MM.1S (cell line): ENCODE measurements around the gene ETV7.

Source experiments
- EZH2 ChIP-seq: fragments of 300-600 bp; sonication (generic); optimal IDR thresholded peaks from 2 replicates; pipeline ENCODE3; 2017; ENCODE audit warnings: low read depth, mild to moderate bottlenecking, antibody characterized with exemption, low read length, mixed read lengths
- EZH2phosphoT487 ChIP-seq: fragments of 300-600 bp; sonication (generic); IDR thresholded peaks from 2 replicates; pipeline ENCODE4 v1.6.1; 2018; ENCODE audit warnings: antibody characterized with exemption, low read length
- TF ChIP-seq, protein P1 (sequence below): fragments of 300-600 bp; sonication (generic); IDR thresholded peaks from 2 replicates; pipeline ENCODE4 v1.5.1; 2016; ENCODE audit warnings: antibody characterized with exemption, low read length, mixed read lengths

DNA sequence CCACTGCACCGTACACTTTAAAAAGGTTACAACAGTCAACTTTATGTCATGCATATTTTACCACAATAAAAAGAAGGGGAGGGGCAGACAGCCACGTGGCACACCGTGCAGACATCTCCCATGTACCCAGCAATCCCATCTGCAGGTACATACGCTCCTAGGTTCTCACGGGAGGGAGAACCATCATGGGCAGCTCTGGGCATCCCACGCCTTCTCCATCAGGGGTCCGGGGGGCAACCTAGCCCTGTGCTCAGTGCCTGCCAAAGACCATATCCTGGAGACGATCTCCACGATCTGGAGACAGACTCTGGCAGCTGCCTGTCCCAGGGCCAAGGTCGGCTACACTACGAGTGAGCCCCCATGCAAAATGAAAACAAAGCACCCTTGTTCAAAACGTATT, 48.3 kb downstream of the ETV7 start:
- TF ChIP-seq EZH2, result no peak
- no peak for TF ChIP-seq EZH2phosphoT487
- TF ChIP-seq, protein P1, sequence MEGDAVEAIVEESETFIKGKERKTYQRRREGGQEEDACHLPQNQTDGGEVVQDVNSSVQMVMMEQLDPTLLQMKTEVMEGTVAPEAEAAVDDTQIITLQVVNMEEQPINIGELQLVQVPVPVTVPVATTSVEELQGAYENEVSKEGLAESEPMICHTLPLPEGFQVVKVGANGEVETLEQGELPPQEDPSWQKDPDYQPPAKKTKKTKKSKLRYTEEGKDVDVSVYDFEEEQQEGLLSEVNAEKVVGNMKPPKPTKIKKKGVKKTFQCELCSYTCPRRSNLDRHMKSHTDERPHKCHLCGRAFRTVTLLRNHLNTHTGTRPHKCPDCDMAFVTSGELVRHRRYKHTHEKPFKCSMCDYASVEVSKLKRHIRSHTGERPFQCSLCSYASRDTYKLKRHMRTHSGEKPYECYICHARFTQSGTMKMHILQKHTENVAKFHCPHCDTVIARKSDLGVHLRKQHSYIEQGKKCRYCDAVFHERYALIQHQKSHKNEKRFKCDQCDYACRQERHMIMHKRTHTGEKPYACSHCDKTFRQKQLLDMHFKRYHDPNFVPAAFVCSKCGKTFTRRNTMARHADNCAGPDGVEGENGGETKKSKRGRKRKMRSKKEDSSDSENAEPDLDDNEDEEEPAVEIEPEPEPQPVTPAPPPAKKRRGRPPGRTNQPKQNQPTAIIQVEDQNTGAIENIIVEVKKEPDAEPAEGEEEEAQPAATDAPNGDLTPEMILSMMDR, result no peak
